GOT3 (cell line): ENCODE results near the gene KCNK15.

ENCODE experiments used
- DNase-seq: peaks from one replicate; lab custom pipeline; 2025; ENCODE audit warnings: mixed read lengths; lab: John Stamatoyannopoulos, UW

The KCNK15 gene

GRCh38 chr20:44715499-44716308 lies 30.0 kb upstream of the KCNK15 start:
- DNase-seq, result no peak

GRCh38 chr20:44716309-44717106 lies 29.2 kb upstream of the KCNK15 start:
- DNase-seq, result no peak

GRCh38 chr20:44717986-44718385 lies 27.7 kb upstream of the KCNK15 start:
- DNase-seq, result no peak

GRCh38 chr20:44719841-44720240 lies 25.8 kb upstream of the KCNK15 start:
- no peak for DNase-seq

DNA sequence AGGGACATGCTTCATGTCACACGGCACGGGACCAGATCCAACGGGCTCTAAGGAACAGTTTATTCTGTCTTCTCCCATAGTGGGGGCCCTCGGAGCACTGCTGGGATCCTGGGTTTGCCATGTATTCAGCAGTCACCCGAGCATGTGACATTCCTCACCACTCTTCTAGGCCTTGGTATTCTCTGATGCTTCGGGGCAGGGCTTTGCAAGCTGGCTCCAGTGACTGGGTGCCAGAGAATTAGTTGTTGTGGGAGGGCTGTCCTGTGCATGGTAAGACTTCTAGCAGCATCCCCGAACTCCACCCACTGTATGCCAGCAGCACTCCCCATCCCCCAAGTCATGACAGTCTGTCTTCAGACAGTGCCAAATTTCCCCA lies 25.1 kb upstream of the KCNK15 start:
- no peak for DNase-seq

- no peak for DNase-seq
Observed at GRCh38 chr20:44720997-44721784, 24.5 kb upstream of the KCNK15 start.

DNA sequence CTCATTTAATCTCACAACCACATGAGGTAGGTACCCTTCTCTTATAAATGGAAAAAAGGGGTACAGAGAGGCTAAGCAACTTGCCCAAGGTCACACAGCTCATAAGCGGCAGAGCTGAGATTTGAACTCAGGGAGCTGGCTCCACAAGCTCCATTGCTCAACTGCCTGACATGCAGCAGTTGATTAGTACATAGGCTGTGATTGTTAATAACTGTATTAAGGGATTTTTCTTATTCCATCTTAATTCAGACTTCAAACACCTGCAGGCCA lies 23.9 kb upstream of the KCNK15 start:
- DNase-seq, result no peak

GRCh38 chr20:44722990-44723389 lies 22.7 kb upstream of the KCNK15 start:
- no peak for DNase-seq

DNA sequence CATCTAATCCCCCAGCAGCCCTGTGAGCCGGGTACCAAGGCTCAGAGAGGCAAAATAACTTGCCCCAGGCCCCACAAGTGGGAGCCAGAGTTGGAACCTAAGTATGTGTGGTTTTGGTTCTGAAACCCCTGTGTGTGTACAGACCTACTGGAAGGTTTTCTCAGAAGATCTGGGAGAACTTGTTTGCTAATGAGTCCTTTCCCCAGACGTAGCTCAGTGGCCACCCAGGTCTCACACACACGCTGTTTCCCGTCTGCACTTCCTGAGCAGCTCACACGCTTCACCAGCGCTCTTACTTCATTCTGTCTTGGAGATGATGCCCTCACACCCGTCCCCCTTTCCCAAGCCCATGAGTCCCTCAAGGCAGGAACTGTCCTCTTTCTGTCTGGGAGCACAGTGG lies 22.3 kb upstream of the KCNK15 start:
- no peak for DNase-seq

DNA sequence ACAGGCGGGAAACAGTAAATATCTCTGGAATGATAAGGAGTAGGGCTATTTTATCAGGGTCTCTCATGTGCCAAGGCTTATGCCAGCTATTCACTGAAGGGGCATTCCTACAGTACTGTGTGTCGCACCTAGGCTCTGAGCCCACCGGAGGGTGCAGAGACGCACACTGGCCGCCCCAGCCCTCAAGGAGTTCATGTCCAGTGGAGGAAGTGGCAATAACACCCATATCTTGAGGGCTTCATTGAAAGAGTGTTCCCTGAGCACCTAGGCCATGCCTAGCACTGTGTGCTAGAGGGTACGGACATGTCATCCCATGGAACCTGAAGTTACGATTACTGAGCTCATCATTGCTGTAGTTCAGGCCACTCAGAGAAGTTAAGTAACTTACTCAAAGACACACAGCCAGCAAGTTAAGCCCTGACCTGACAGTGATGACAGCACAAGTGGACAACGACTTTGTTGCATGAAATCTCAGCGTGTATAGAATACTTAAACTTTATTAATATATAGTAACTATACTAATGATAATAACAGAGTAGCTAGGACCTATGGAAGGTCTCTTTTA lies 21.8 kb upstream of the KCNK15 start:
- DNase-seq, result no peak

- no peak for DNase-seq
Observed at GRCh38 chr20:44724423-44725091, 21.1 kb upstream of the KCNK15 start.

GRCh38 chr20:44725837-44726236 lies 19.8 kb upstream of the KCNK15 start:
- no peak for DNase-seq

- DNase-seq, result no peak
Observed at GRCh38 chr20:44727039-44727438, 18.6 kb upstream of the KCNK15 start.

GRCh38 chr20:44727651-44728050 lies 18.0 kb upstream of the KCNK15 start:
- DNase-seq, result no peak

GRCh38 chr20:44728801-44729443 lies 16.7 kb upstream of the KCNK15 start:
- peak; percentile 68 for DNase-seq

DNA sequence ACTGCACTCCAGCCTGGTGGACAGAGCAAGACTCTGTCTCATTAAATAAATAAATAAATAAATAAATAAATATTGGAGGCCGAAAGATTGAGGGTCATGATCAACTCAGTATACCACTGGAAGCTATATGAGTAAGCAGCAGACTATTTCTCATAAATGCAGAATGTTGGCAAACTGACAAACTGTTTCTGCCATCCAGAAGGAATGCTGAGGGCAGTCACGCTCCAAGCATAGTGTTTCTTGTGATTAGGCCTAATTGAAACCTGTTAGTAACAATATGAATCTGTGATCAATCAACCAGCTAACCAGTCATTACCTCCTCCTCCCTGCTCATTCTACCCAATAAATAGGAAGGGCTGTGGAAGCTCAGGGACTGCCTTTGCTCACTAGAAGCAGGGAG lies 15.2 kb upstream of the KCNK15 start:
- DNase-seq, result no peak

- DNase-seq, result no peak
Observed at GRCh38 chr20:44731657-44732056, 14.0 kb upstream of the KCNK15 start.

DNA sequence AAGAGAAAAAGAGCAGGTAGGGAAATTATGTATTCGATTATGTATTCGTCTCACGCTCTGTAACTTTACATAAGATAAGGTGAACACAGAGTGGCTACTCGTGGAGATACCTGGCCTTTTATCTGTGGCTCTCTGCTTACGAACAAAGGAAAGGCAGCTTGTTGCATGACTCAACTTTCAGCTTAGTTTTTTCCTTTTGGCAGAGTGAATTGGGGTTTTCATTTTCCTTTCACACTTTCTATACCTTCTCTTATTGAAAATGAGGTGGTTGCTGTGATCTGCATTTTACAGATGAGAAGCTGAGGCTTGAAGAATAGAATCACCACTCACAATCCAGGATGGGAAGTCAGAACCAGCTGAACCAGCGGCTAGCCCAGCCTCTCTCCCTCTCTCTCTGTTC lies 13.3 kb upstream of the KCNK15 start:
- no peak for DNase-seq

DNA sequence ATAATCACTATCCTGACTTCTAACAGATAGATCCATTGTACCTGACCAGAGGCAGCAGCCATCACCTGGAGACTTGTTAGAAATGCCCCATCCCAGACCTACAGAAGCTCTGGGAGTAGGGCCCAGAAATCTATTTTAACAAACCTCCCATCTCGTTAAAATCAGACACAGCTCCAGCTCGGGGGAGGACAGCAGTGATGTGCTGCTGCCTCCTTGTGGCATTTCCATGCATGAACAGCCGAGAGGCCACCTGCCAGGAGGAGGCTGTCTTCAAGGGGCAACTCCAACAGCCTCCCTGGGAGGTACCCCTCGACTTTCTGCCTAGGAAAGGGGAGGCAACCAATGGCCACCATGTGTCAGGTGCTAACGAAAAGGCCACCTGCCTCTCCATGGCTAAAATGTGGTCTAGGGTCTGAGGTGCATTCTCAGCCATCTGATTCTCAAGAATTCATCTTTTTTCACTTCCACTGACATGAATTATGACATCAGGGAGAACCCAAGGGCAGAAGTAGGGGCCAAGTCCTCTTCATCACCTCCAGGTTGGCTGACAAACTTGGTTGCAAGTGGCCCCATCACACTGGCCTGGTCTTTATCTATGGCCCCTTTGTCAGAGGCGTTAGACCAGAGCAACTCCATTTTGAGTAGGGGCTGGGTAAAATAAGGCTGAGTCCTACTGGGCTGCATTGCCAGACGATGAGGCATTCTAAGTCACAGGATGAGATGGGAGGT lies 12.2 kb upstream of the KCNK15 start:
- DNase-seq, result no peak

- no peak for DNase-seq
Observed at GRCh38 chr20:44734938-44735337, 10.7 kb upstream of the KCNK15 start.

GRCh38 chr20:44735816-44736169 lies 9.9 kb upstream of the KCNK15 start:
- DNase-seq, result no peak
